NB4 (cell line): ENCODE measurements around the gene DIS3L2.

Experiments
- CTCF ChIP-seq: IDR thresholded peaks from one replicate; pipeline ENCODE4 v1.5.1; 2012; ENCODE audit warnings: low read depth, low read length
- MAX ChIP-seq: IDR thresholded peaks from 2 replicates; pipeline ENCODE4 v1.6.1; 2011; ENCODE audit warnings: low read depth, low read length
- MYC ChIP-seq: IDR thresholded peaks from 2 replicates; pipeline ENCODE4 v1.6.1; 2011; ENCODE audit warnings: low read depth, low read length
- POLR2A ChIP-seq: IDR thresholded peaks from 2 replicates; pipeline ENCODE4 v1.6.1; 2011; ENCODE audit warnings: mild to moderate bottlenecking; ENCODE audit not compliant: insufficient read length; ENCODE audit errors: extremely low read depth

GRCh38 chr2:232001073-232001472 lies 39.6 kb downstream of the DIS3L2 start:
- TF ChIP-seq CTCF, result no peak
- no peak for TF ChIP-seq MAX
- TF ChIP-seq POLR2A, result no peak
- TF ChIP-seq MYC, result no peak
